BJ (cell line): ENCODE data around the gene DUOXA1. TPM values are rescaled to one million over a fixed set of nuclear protein-coding genes. Genes with fewer than 3 reads are reported as not detected.

Source experiments
- CTCF ChIA-PET: fragments of 350-600 bp; formaldehyde crosslinking; extraction: SDS; loops from one replicate; lab custom pipeline; 2021; ENCODE audit warnings: antibody characterized with exemption, inconsistent platforms; lab: Yijun Ruan, JAX
- POLR2A ChIA-PET: fragments of 300-600 bp; sonication (Branson Sonifier 250); formaldehyde crosslinking; extraction: SDS; loops from one replicate; lab custom pipeline; 2021; ENCODE audit warnings: antibody characterized with exemption; lab: Charles Lee
- DNase-seq: peaks from one replicate; pipeline ENCODE4 v3.0.0-alpha.2; 2011; ENCODE audit warnings: low read depth
- H3K27me3 ChIP-seq: 2 replicates; pipeline ENCODE4 v1.6.0; 2011; ENCODE audit warnings: low read length; ENCODE audit not compliant: control insufficient read depth, insufficient read depth
- H3K36me3 ChIP-seq: 2 replicates; pipeline ENCODE4 v1.5.1; 2011; ENCODE audit warnings: low read length; ENCODE audit not compliant: control insufficient read depth, insufficient read depth
- H3K4me3 ChIP-seq: 2 replicates; pipeline ENCODE4 v1.5.1; 2011; ENCODE audit warnings: low read depth, mild to moderate bottlenecking, control low read depth, low read length
- CTCF ChIP-seq: IDR thresholded peaks from 2 replicates; pipeline ENCODE4 v1.5.1; 2011; ENCODE audit warnings: low read depth, mild to moderate bottlenecking, control low read depth, inconsistent platforms, low read length, moderate library complexity; ENCODE audit not compliant: insufficient read depth
- polyA plus RNA-seq: library from polyadenylated mRNA; depleted of rRNA; stranded (reverse); fragments of >200 nt; gene quantifications from 2 replicates; pipeline ENCODE4 v1.2.3, GENCODE V29; 2011

The DUOXA1 gene
- polyA plus RNA-seq, 1 experiment = not detected

GRCh38 chr15:45113380-45113990, 16.2 kb downstream of the DUOXA1 start:
- ChIA-PET CTCF (interaction anchor here (0.6 to 1.2 kb wide), 2 partner anchors 20 to 92 kb away, joined by 3 to 4 read pairs; no protein-coding TSS in a partner anchor), POLR2A (no interaction called here)
- Histone ChIP-seq H3K4me3 (no peak overlapping the region), H3K27me3 (peaks cover 62% of the 10 kb centered on the region), H3K36me3 (no peaks in the 10 kb centered on the region)
- DNase-seq = no peak
- TF ChIP-seq CTCF = no peak

GRCh38 chr15:45112591-45113379, 16.9 kb downstream of the DUOXA1 start:
- no peak for DNase-seq
- CTCF ChIA-PET = interaction anchor here (1.2 kb wide), 1 partner anchor 19 kb away, joined by 3 read pairs; no protein-coding TSS in a partner anchor
- Histone ChIP-seq H3K27me3 (peaks cover 62% of the 10 kb centered on the region), H3K36me3 (no peaks in the 10 kb centered on the region), H3K4me3 (no peak overlapping the region)
- POLR2A ChIA-PET = no interaction called here
- no peak for TF ChIP-seq CTCF

- TF ChIP-seq CTCF = no peak
- POLR2A ChIA-PET = no interaction called here
- Histone ChIP-seq H3K27me3 (peaks cover 61% of the 10 kb centered on the region), H3K4me3 (no peak overlapping the region), H3K36me3 (no peaks in the 10 kb centered on the region)
- CTCF ChIA-PET = interaction anchor here (1.2 kb wide), 1 partner anchor 19 kb away, joined by 3 read pairs; no protein-coding TSS in a partner anchor
- DNase-seq = no peak
Measured at GRCh38 chr15:45112143-45112590, 17.5 kb downstream of the DUOXA1 start.

- no peak for TF ChIP-seq CTCF
- ChIA-PET CTCF (no interaction called here), POLR2A (no interaction called here)
- DNase-seq = no peak
- peaks cover 58% of the 10 kb centered on the region for H3K27me3 ChIP-seq
- no peak overlapping the region for H3K4me3 ChIP-seq
- no peaks in the 10 kb centered on the region for H3K36me3 ChIP-seq
Measured at GRCh38 chr15:45111390-45112142, 18.1 kb downstream of the DUOXA1 start.

- 0 out of 2 replicates have a peak, but pooled peaks have one; percentile 3 for TF ChIP-seq CTCF
- POLR2A ChIA-PET = no interaction called here
- Histone ChIP-seq H3K27me3 (peaks cover 45% of the 10 kb centered on the region), H3K4me3 (no peak overlapping the region), H3K36me3 (no peaks in the 10 kb centered on the region)
- CTCF ChIA-PET = interaction anchor here (1.1 kb wide), 1 partner anchor 8 kb away, joined by 6 read pairs; no protein-coding TSS in a partner anchor
- DNase-seq = no peak
Measured at GRCh38 chr15:45110256-45110820, 19.3 kb downstream of the DUOXA1 start.
